22Rv1 (cell line): Measurements from ENCODE around the gene EIF6.

Experiments
- ZFX ChIP-seq: fragments of 450-650 bp; IDR thresholded peaks from 2 replicates; pipeline ENCODE4 v1.6.1; 2017; ENCODE audit warnings: antibody characterized with exemption, borderline replicate concordance
- TF ChIP-seq, protein P1 (sequence below): fragments of 450-650 bp; IDR thresholded peaks from 2 replicates; pipeline ENCODE4 v1.5.1; 2017; ENCODE audit warnings: mild to moderate bottlenecking

GRCh38 chr20:35240083-35240810 lies 44.3 kb downstream of the EIF6 start:
- TF ChIP-seq, protein P1, sequence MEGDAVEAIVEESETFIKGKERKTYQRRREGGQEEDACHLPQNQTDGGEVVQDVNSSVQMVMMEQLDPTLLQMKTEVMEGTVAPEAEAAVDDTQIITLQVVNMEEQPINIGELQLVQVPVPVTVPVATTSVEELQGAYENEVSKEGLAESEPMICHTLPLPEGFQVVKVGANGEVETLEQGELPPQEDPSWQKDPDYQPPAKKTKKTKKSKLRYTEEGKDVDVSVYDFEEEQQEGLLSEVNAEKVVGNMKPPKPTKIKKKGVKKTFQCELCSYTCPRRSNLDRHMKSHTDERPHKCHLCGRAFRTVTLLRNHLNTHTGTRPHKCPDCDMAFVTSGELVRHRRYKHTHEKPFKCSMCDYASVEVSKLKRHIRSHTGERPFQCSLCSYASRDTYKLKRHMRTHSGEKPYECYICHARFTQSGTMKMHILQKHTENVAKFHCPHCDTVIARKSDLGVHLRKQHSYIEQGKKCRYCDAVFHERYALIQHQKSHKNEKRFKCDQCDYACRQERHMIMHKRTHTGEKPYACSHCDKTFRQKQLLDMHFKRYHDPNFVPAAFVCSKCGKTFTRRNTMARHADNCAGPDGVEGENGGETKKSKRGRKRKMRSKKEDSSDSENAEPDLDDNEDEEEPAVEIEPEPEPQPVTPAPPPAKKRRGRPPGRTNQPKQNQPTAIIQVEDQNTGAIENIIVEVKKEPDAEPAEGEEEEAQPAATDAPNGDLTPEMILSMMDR: no peak
- TF ChIP-seq ZFX: no peak
